Measurements from ENCODE around the gene GGN.

Gene GGN

DNA sequence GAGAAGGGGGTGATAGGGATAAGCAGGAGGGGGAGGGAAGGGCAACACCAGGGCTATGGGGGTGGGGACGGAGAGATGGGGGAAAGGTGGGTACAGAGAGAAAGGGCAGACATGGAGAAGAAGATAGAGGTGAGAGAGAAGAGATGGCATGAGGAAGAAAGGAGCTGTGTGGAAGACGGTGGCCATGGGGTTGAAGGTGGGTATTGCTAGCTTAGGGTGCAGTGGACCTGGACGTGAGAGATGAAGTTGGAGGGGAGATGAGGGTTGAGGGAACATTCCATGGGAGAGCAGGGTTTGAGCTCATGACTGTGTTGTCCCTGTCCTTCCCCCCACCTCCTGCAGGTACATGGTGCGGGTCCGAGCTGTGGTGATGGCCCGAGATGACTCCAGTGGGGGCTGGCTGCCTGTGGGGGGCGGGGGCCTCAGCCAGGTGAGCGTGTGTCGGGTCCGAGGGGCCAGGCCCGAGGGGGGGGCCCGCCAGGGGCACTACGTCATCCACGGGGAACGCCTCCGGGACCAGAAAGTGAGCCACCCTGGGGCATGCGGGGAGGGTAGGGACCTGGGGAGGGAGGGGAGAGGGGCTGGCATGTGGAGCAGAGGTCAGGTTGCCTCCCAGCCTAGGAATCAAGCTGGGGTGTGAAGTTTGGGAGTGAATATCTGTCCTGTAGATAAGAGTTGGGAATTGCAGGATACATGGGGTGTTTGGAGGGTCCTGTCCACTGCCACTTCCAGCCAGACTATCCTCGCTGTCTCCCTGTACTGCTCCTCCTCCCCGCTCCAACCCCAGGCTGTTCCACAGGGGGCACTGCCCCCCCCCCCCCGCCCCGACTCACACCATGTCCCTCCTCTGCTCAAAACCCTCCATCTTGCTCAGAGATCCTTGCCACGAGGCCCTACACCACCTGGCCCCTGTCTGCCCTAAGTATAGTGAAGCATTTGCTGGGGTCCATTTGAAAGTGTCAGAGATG, 2.4 kb upstream of the GGN start:
- no peak for TF ChIP-seq CTCF (IDR thresholded peaks at IDR 0.05; ENCODE audit: low read depth, low read length)
- no peak for DNase-seq (ENCODE audit: extremely low read depth, low read depth)

DNA sequence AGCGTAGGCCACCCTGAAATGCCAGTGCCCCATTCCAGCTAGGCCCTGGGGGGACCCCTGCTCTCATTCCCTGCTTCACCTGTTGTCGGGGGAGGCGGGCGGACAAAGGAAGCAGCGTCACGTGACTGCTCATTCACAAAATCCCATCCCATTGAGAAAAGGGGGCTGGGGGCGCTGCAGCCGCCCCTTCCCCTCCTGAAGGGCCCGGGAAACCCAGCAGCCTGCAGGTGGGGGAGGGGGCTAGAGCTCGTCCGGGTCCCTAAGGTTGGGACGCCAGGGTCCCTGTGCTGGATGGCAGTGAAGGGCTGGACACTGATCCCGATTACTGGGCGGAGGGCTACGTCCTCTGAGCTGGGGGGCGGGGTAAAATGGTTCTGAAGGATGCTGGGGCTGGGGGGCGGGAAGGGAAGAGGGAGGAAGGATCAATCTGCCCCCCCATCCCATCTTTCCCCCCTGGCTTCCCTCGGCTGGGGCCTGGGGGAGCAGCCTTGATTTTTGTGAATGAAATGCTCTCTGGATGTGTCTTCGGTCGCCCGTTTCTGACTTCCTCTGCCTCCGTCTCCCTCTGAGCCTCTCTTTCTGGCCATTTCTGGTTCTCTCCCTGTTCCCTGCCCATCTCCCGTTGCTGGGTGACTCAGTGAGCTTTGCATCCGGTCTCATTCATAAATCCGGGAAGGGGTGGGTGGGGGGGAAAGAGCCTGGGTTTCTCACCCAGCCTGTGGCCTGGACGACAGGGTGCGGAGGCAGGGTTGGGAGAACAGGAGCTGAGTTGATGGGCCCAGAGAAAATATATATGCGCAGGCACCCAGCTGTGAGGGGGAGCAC, 1.5 kb upstream of the GGN start:
- TF ChIP-seq CTCF (IDR thresholded peaks at IDR 0.05; ENCODE audit: low read depth, low read length) = no peak
- no peak for DNase-seq (ENCODE audit: extremely low read depth, low read depth)

DNA sequence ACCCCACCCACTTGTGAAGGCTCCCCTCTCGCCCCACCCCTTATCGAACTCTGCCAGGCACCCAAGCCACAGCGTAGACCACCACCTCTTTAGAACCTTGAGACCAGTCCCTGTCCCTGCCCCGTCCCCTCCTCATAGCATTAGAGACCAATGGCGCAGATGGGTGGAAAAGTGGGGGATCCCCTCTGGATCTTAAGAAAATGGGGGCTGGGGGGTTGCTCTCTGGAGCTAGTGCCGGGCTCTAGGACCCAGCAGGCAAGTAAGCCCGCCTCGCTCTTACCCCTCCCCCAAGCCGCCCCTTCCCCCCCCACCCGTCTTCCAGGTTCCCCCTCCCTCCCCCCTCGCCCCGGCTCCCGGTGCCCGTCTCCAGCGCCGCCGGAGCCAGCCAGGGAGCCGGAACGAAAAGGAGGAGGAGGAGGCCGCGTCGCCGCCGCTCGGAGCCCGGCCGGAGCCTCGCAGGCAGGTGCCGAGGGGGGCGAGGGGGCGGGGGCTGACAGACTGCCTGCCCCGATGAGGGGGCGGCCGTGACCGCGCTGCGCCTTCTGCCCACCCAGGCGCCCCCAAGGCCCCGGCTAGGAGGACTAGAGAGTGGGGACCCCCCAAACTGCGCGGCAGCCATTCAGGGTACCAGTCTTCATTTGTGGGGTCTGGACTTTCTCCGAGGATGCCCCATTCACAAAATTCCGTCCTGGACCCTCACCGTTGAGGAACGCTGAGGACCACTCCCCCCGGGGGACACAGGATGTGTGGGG, 691 bp upstream of the GGN start, which contains the start of gene SPRED3:
TSS of gene SPRED3 (plus strand) at position 349 of the 752 bp plus-strand sequence. CDS start 1,606 bp downstream, outside the sequence.
- no peak for DNase-seq (ENCODE audit: extremely low read depth, low read depth)
- TF ChIP-seq CTCF (IDR thresholded peaks at IDR 0.05; ENCODE audit: low read depth, low read length) = no peak

- DNase-seq (ENCODE audit: extremely low read depth, low read depth) = no peak
- no peak for TF ChIP-seq CTCF (IDR thresholded peaks at IDR 0.05; ENCODE audit: low read depth, low read length)
These were observed 774 bp downstream of the GGN start for GRCh38 chr19:38386971-38387549.

GRCh38 chr19:38386300-38386970, 1.4 kb downstream of the GGN start:
- no peak for TF ChIP-seq CTCF (IDR thresholded peaks at IDR 0.05; ENCODE audit: low read depth, low read length)
- DNase-seq (ENCODE audit: extremely low read depth, low read depth) = no peak

DNA sequence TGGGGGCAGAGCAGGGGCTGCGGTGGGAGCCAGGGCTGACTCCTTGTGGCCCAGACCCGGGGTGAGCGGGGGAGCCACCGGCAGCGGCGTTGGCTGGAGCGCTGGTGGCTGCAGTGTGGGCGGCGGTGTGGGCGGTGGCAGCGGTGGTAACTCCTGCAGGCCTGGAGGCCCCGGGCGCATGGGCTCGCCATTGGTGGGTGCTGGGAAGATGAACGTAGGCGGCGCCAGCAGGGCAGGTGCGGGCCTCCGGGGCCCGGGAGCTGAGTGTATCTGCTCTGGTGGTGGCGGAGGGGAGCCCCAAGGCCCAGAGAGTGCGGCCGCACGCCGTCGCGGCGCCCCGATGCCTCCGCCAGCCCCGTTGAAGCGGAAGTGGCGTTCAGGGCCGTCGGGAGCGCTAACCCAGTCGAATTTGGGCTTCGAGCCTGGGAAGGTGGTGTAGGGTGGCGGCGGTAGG, 2.0 kb downstream of the GGN start:
- TF ChIP-seq CTCF (IDR thresholded peaks at IDR 0.05; ENCODE audit: low read depth, low read length) = no peak
- no peak for DNase-seq (ENCODE audit: extremely low read depth, low read depth)
